ENCODE measurements around the gene RBPJ. TPM values are rescaled to one million over a fixed set of nuclear protein-coding genes. Genes with fewer than 3 reads are reported as not detected.
A peak's percentile ranks its signal among the peaks of the same experiment; 100 is the strongest.

The RBPJ gene
- total RNA-seq, 1 donor from 2014 or later = 120 TPM

GRCh38 chr4:26459054-26459755, 138.4 kb downstream of the RBPJ start:
- no peaks in the 10 kb centered on the region for H3K27me3 ChIP-seq
- peaks cover 3% of the 10 kb centered on the region for H3K9me3 Mint-ChIP-seq
- no peaks in the 10 kb centered on the region for H3F3A ChIP-seq (ENCODE audit: low read depth)
- H3K36me3 Mint-ChIP-seq = no peaks in the 10 kb centered on the region
- H3K27ac Mint-ChIP-seq = no peak overlapping the region
- TF ChIP-seq CTCF (IDR thresholded peaks at IDR 0.05) (peak; percentile 68), EZH2 (IDR thresholded peaks at IDR 0.05) (no peak), EZH2phosphoT487 (IDR thresholded peaks at IDR 0.05) (no peak)
- H3K36me3 ChIP-seq = no peaks in the 10 kb centered on the region
- H3K4me1 Mint-ChIP-seq = peaks cover 3% of the 10 kb centered on the region
- no peaks in the 10 kb centered on the region for H4K20me1 ChIP-seq (ENCODE audit: low read depth)
- no peak overlapping the region for H3K4me2 ChIP-seq
- H3K27me3 Mint-ChIP-seq (ENCODE audit: insufficient read depth, low read depth) = peaks cover 4% of the 10 kb centered on the region
- no peak overlapping the region for H3K4me3 Mint-ChIP-seq
- H2AFZ ChIP-seq (replicated peaks) = no peak overlapping the region
- H3K4me1 ChIP-seq = no peaks in the 10 kb centered on the region
- no peak overlapping the region for H3K4me3 ChIP-seq
- no peak overlapping the region for H3K9ac ChIP-seq
- peak; percentile 46 for DNase-seq (ENCODE audit: low spot score)
- no peaks in the 10 kb centered on the region for H3K9me3 ChIP-seq (ENCODE audit: low read depth)
- H3K79me2 ChIP-seq (ENCODE audit: low read depth) = no peaks in the 10 kb centered on the region
- H3K27ac ChIP-seq = no peak overlapping the region

GRCh38 chr4:26459756-26460530, 139.1 kb downstream of the RBPJ start:
- Mint-ChIP-seq H3K4me1 (peaks cover 3% of the 10 kb centered on the region), H3K36me3 (peaks cover 2% of the 10 kb centered on the region), H3K4me3 (no peak overlapping the region), H3K27ac (no peak overlapping the region), H3K27me3 (ENCODE audit: insufficient read depth, low read depth) (peaks cover 4% of the 10 kb centered on the region), H3K9me3 (peaks cover 4% of the 10 kb centered on the region)
- Histone ChIP-seq H3K79me2 (ENCODE audit: low read depth) (no peaks in the 10 kb centered on the region), H3K4me1 (no peaks in the 10 kb centered on the region), H3K4me2 (no peak overlapping the region), H3K27ac (no peak overlapping the region), H3K9me3 (ENCODE audit: low read depth) (no peaks in the 10 kb centered on the region), H3K4me3 (no peak overlapping the region), H4K20me1 (ENCODE audit: low read depth) (no peaks in the 10 kb centered on the region), H3K9ac (no peak overlapping the region), H3K36me3 (no peaks in the 10 kb centered on the region), H3K27me3 (no peaks in the 10 kb centered on the region), H2AFZ (replicated peaks) (no peak overlapping the region), H3F3A (ENCODE audit: low read depth) (no peaks in the 10 kb centered on the region)
- no peak for DNase-seq (ENCODE audit: low spot score)
- no peak for TF ChIP-seq EZH2 (IDR thresholded peaks at IDR 0.05)
- TF ChIP-seq EZH2phosphoT487 (IDR thresholded peaks at IDR 0.05) = no peak
- no peak for TF ChIP-seq CTCF (IDR thresholded peaks at IDR 0.05)

- TF ChIP-seq EZH2phosphoT487 (IDR thresholded peaks at IDR 0.05) = no peak
- TF ChIP-seq CTCF (IDR thresholded peaks at IDR 0.05) = no peak
- TF ChIP-seq EZH2 (IDR thresholded peaks at IDR 0.05) = no peak
- Mint-ChIP-seq H3K4me3 (no peak overlapping the region), H3K9me3 (peaks cover 3% of the 10 kb centered on the region), H3K36me3 (peaks cover 3% of the 10 kb centered on the region), H3K27ac (no peak overlapping the region), H3K27me3 (ENCODE audit: insufficient read depth, low read depth) (peaks cover 6% of the 10 kb centered on the region), H3K4me1 (peaks cover 3% of the 10 kb centered on the region)
- Histone ChIP-seq H3K9me3 (ENCODE audit: low read depth) (no peaks in the 10 kb centered on the region), H3K36me3 (no peaks in the 10 kb centered on the region), H3K4me1 (no peaks in the 10 kb centered on the region), H3K27me3 (no peaks in the 10 kb centered on the region), H3F3A (ENCODE audit: low read depth) (no peaks in the 10 kb centered on the region), H3K4me2 (no peak overlapping the region), H3K9ac (no peak overlapping the region), H4K20me1 (ENCODE audit: low read depth) (no peaks in the 10 kb centered on the region), H3K4me3 (no peak overlapping the region), H3K27ac (no peak overlapping the region), H3K79me2 (ENCODE audit: low read depth) (no peaks in the 10 kb centered on the region), H2AFZ (replicated peaks) (no peak overlapping the region)
- no peak for DNase-seq (ENCODE audit: low spot score)
Measured at GRCh38 chr4:26462874-26463273, 142.1 kb downstream of the RBPJ start.
